Measurements from ENCODE around the gene FBN1. TPM values are rescaled to one million over a fixed set of nuclear protein-coding genes. Genes with fewer than 3 reads are reported as not detected.

Gene FBN1
- total RNA-seq, 1 experiment from 2014 or later: 5.2 TPM

- TF ChIP-seq ZNF281 (CRISPR knock-in tag; IDR thresholded peaks at IDR 0.05): no peak
- TF ChIP-seq FOXP1 (CRISPR knock-in tag; IDR thresholded peaks at IDR 0.05; ENCODE audit: borderline replicate concordance): no peak
- no peak for TF ChIP-seq JAZF1 (CRISPR knock-in tag; IDR thresholded peaks at IDR 0.05)
- no peak for TF ChIP-seq E2F4 (CRISPR knock-in tag; IDR thresholded peaks at IDR 0.05; ENCODE audit: borderline replicate concordance, low read depth)
- no peak for TF ChIP-seq NFE2L1 (CRISPR knock-in tag; IDR thresholded peaks at IDR 0.05)
- no peak for TF ChIP-seq IRF2 (CRISPR knock-in tag; IDR thresholded peaks at IDR 0.05; ENCODE audit: borderline replicate concordance, low read depth)
- no peak for TF ChIP-seq FOXJ3 (CRISPR knock-in tag; IDR thresholded peaks at IDR 0.05; ENCODE audit: borderline replicate concordance)
- no peak for TF ChIP-seq EMX1 (CRISPR knock-in tag; IDR thresholded peaks at IDR 0.05)
- TF ChIP-seq FOXP4 (CRISPR knock-in tag; IDR thresholded peaks at IDR 0.05): no peak
- no peak for TF ChIP-seq TP53 (CRISPR knock-in tag; IDR thresholded peaks at IDR 0.05)
- no peak for TF ChIP-seq ZNF317 (CRISPR knock-in tag; IDR thresholded peaks at IDR 0.05; ENCODE audit: borderline replicate concordance, low read depth)
- TF ChIP-seq ZBTB21 (CRISPR knock-in tag; IDR thresholded peaks at IDR 0.05; ENCODE audit: borderline replicate concordance): no peak
- POLR2A ChIA-PET: no interaction called here
- H3K36me3 Mint-ChIP-seq: no peaks in the 10 kb centered on the region
- no peaks in the 10 kb centered on the region for H3K27me3 Mint-ChIP-seq (ENCODE audit: low read depth)
- no peak overlapping the region; the same call in 1 of the 2 replicates for H3K27ac Mint-ChIP-seq
- no peak overlapping the region for H3K4me3 Mint-ChIP-seq
- H3K9me3 Mint-ChIP-seq: no peaks in the 10 kb centered on the region
- ATAC-seq: no peak
- CTCF ChIA-PET: interaction anchor here (1.3 kb wide), 1 partner anchor 79 kb away, joined by 3 read pairs; no protein-coding TSS in a partner anchor
- DNase-seq (ENCODE audit: low spot score): no peak
- H3K4me1 Mint-ChIP-seq: 0 out of 2 replicates have a peak, but pooled peaks cover 5% of the 10 kb centered on the region
Measured at GRCh38 chr15:48427960-48428547, 217.5 kb downstream of the FBN1 start.

GRCh38 chr15:48427479-48427878 is 218.0 kb downstream of the FBN1 start:
- no peak overlapping the region; the same call in 1 of the 2 replicates for H3K27ac Mint-ChIP-seq
- CTCF ChIA-PET: interaction anchor here (1.3 kb wide), 1 partner anchor 80 kb away, joined by 3 read pairs; no protein-coding TSS in a partner anchor

GRCh38 chr15:48426941-48427340 is 218.6 kb downstream of the FBN1 start:
- ATAC-seq (no peak), DNase-seq (ENCODE audit: low spot score) (no peak)
- ChIA-PET CTCF (no interaction called here), POLR2A (no interaction called here)
- no peaks in the 10 kb centered on the region for H3K36me3 Mint-ChIP-seq
- TF ChIP-seq KAT7 (CRISPR knock-in tag; IDR thresholded peaks at IDR 0.05; ENCODE audit: borderline replicate concordance): no peak
- TF ChIP-seq CREB1 (CRISPR knock-in tag; IDR thresholded peaks at IDR 0.05): no peak
- no peak for TF ChIP-seq USF2 (CRISPR knock-in tag; IDR thresholded peaks at IDR 0.05)
- TF ChIP-seq ZNF416 (CRISPR knock-in tag; IDR thresholded peaks at IDR 0.05): no peak
- no peak for TF ChIP-seq FOXP4 (CRISPR knock-in tag; IDR thresholded peaks at IDR 0.05)
- no peak for TF ChIP-seq SMAD3 (CRISPR knock-in tag; IDR thresholded peaks at IDR 0.05; ENCODE audit: borderline replicate concordance)
- peaks cover 9% of the 10 kb centered on the region for H3K4me1 Mint-ChIP-seq
- H3K27me3 Mint-ChIP-seq (ENCODE audit: low read depth): no peaks in the 10 kb centered on the region
- no peaks in the 10 kb centered on the region for H3K9me3 Mint-ChIP-seq
- no peak overlapping the region for H3K27ac Mint-ChIP-seq
- H3K4me3 Mint-ChIP-seq: no peak overlapping the region

More at GRCh38 chr15:48427479-48427878, 218.0 kb downstream of the FBN1 start:
- TF ChIP-seq RELA (CRISPR knock-in tag; IDR thresholded peaks at IDR 0.05; ENCODE audit: borderline replicate concordance): no peak
- ATAC-seq (no peak), DNase-seq (ENCODE audit: low spot score) (no peak)
- Mint-ChIP-seq H3K27me3 (ENCODE audit: low read depth) (no peaks in the 10 kb centered on the region), H3K4me3 (no peak overlapping the region), H3K9me3 (no peaks in the 10 kb centered on the region), H3K36me3 (no peaks in the 10 kb centered on the region), H3K4me1 (0 out of 2 replicates have a peak, but pooled peaks cover 5% of the 10 kb centered on the region)
- POLR2A ChIA-PET: no interaction called here

Measured in WTC11 (cell line).